Putamen (tissue), 1 donor: ENCODE results near the gene RPS10.

Experiments used
- DNase-seq: peaks from one replicate; pipeline ENCODE4 v3.0.0-alpha.2; 2016; ENCODE audit warnings: low spot score

Gene RPS10

GRCh38 chr6:34425498-34426410, at the start of gene RPS10:
RPS10 (minus strand) TSS chr6:34426069; CDS start chr6:34425221, 848 bp downstream.
- DNase-seq: peak; percentile 90

- DNase-seq: no peak
These were observed 49.4 kb upstream of the RPS10 start for GRCh38 chr6:34475238-34475682.

DNA sequence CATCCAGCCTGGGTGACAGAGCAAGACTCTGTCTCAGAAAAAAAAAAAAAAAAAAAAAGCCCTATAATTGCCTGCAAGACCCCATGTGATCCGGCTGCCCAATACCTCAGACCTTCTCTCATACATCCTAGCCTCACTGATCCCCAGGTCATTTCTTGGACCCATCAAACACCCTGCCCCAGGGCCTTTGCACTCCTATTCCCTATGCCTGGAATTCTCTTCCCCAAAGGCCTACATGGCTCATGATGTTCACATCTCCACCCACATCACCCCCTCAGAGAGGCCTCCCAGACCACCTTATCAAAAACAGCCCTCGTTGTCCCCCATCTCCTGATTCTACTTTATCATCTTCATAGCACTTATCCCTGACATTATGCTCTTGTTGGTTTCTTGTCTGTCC, 48.9 kb upstream of the RPS10 start:
- DNase-seq: no peak

DNA sequence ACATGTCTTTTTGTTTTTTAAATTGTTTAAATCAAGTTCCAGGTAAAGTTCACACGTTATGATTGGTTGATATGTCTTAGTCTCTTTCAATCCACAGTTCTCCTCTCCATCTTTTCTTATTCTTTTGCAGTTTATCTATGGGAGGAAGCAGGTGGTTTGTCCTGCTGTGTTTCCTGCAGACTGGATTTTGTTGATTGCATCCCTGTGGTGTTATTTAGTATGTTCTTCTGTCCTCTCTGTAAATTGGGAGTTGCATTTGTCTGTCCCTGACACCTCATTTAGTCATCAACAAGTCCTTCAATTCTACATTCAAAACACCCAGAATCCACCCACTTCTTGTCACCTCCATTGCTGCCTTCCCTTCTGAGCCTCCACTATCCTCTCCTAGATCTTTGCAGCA, 48.1 kb upstream of the RPS10 start:
- no peak for DNase-seq

- DNase-seq: no peak
These were observed 46.6 kb upstream of the RPS10 start for GRCh38 chr6:34472425-34472824.

GRCh38 chr6:34469499-34469898, 43.6 kb upstream of the RPS10 start:
- no peak for DNase-seq

DNA sequence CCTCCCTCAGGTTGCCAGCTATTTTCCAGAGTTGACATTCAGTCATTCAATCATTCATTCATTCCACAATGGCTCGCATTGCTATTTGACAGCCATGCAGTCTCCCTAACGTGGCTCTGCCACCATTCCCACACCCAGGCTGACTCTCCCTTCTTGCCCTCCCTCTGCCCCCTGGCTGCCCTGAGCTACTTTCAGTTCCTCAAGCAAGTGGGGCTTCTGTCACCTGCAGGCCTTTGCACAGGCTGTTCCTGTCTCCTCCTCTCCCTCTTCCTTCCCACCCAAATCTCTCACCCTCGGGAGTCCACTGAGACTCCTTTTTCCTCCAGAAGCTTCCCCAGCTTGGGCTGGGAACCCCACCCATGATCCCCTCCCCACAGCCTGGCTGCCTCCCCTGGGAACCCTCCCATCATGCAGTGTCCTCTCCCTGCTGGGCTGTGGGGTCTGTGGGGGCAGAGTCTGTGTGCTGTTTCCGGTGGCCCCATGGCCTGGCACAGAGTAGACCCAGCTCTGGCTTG, 42.6 kb upstream of the RPS10 start:
- DNase-seq: no peak

- DNase-seq: peak; percentile 4
These were observed 40.6 kb upstream of the RPS10 start for GRCh38 chr6:34466242-34467185.

GRCh38 chr6:34465531-34466241, 39.8 kb upstream of the RPS10 start, which contains the start of gene PACSIN1:
PACSIN1 (plus strand) TSS chr6:34466076; CDS start chr6:34526306, 60,230 bp downstream.
- DNase-seq: peak; percentile 52

GRCh38 chr6:34463849-34464248, 38.0 kb upstream of the RPS10 start:
- no peak for DNase-seq

DNA sequence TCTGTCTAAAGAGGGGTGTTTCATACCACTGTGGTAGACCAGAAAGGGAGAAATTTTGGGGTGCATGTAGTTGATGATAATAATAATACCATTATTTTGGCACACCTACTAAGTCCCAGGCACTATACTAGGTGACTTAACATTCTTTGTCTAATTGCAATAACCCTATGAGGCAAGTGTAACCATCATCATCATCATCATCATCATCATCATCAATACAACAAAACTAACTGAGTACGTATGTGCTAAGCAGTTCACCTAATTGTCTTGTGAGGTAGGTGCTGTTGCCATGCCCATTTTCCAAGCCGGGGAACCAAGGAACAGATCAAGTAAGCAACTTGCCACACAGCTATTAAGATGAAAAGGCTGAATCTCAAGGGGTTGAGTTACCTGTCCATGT, 37.4 kb upstream of the RPS10 start:
- no peak for DNase-seq

GRCh38 chr6:34462551-34462971, 36.7 kb upstream of the RPS10 start:
- no peak for DNase-seq

- DNase-seq: no peak
These were observed 36.1 kb upstream of the RPS10 start for GRCh38 chr6:34462010-34462409.

DNA sequence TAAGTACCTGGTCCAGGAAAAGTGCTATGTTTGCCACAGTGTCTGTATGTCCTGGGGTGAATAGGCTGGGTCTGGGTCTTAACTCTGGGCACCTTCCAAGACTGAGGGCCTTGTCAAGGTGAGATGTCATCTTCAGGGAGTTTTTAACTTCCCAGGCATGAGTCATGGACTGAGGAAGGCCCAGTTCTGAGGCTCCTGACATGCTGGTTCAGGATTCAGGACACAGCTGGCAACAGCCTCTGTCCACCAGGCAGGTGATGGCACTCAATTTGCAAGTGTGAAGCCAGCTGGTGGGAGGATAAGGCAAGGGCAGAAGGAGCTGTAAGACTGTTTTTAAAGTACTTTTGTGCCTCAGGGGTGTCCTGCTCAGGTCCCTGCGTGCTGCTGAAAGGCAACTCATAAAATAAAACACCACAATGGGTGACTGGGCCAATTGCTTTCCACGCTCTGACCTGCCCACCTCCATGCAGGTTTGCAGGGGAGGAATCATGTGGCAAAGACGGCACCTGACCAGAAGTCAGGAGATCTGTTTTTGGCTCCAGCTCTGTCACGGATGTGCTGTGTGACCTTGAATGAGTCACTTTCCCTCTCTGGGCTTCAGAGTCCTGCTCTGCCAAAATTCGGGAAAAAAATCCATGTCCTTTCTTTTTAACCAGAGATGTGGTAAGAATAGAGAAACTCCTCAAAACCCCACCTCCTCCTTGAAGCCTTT, 35.1 kb upstream of the RPS10 start:
- DNase-seq: no peak

- peak; percentile 10 for DNase-seq
These were observed 34.2 kb upstream of the RPS10 start for GRCh38 chr6:34459899-34460593.

GRCh38 chr6:34457742-34458735, 32.2 kb upstream of the RPS10 start:
- DNase-seq: no peak

DNA sequence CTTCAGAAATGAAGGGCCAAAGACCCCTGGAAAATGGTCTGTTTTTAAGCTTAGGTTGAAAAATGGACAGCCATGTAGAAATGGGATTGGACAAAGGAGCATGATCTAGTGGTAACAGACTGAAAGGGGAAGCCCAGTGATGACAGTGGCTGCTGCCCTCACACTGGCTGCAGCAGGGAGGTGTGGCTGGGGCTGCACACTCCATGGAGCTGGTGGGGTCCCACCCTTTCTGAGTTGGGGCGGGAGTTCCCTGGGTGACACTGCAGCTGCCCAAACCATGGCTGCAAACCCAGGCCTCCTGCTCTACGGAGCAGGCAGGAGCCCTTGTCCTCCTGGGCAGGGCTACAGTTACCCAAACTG, 31.5 kb upstream of the RPS10 start:
- DNase-seq: no peak

- no peak for DNase-seq
These were observed 30.0 kb upstream of the RPS10 start for GRCh38 chr6:34455831-34456230.

GRCh38 chr6:34451192-34451591, 25.3 kb upstream of the RPS10 start:
- no peak for DNase-seq
